Transverse colon (tissue), 4 donors: ENCODE data around the gene WIPF1. TPM values are rescaled to one million over a fixed set of nuclear protein-coding genes. Genes with fewer than 3 reads are reported as not detected.
A peak's percentile ranks its signal among the peaks of the same experiment; 100 is the strongest.

ENCODE experiments used
- DNase-seq: peaks from one replicate; pipeline ENCODE4 v3.0.0-alpha.2; 2019
- H3K27ac ChIP-seq, 4 donors: fragments of 200-600 bp; sonication (generic); 2 replicates each; pipeline ENCODE4 v1.5.1; 2016 to 2018; ENCODE audit warnings: inconsistent platforms in 4 of 4
- H3K27me3 ChIP-seq: fragments of 200-600 bp; sonication (generic); 2 replicates; pipeline ENCODE4 v1.5.1; 2017; ENCODE audit warnings: inconsistent platforms
- H3K36me3 ChIP-seq, 4 donors: fragments of 200-600 bp; sonication (generic); 2 replicates each; pipeline ENCODE4 v1.5.1; 2017 to 2019; ENCODE audit warnings: inconsistent platforms in 4 of 4
- H3K4me1 ChIP-seq, 4 donors: fragments of 200-600 bp; sonication (generic); 2 replicates each; pipeline ENCODE4 v1.5.1; 2017 to 2020; ENCODE audit warnings: inconsistent platforms in 4 of 4
- H3K4me3 ChIP-seq, 4 donors: fragments of 200-600 bp; sonication (generic); 1 replicate in 1 of 4; 2 replicates in 3 of 4; pipeline versions ENCODE4 v1.5.1 to v1.6.1; 2017 to 2019; ENCODE audit warnings: inconsistent platforms in 4 of 4
- H3K9me3 ChIP-seq, 2 donors: fragments of 200-600 bp; sonication (generic); 2 replicates each; pipeline ENCODE4 v1.5.1; 2017 to 2019; ENCODE audit warnings: inconsistent platforms in 2 of 2
- CTCF ChIP-seq, 5 experiments: fragments of 200-600 bp in 3 of 5; fragments of 450-650 bp in 2 of 5; sonication (generic) in 3 of 5; IDR thresholded peaks; 1 replicate in 2 of 5; 2 replicates in 3 of 5; pipeline ENCODE4 v1.5.1; 2016 to 2017; ENCODE audit warnings: antibody characterized with exemption in 5 of 5, inconsistent platforms in 3 of 5, mild to moderate bottlenecking in 2 of 5, moderate library complexity in 1 of 5
- EP300 ChIP-seq: sonication (generic); formaldehyde crosslinking; IDR thresholded peaks from one replicate; pipeline ENCODE4 v1.6.1; 2017; ENCODE audit warnings: antibody characterized with exemption, low read depth
- POLR2A ChIP-seq: fragments of 450-650 bp; IDR thresholded peaks from one replicate; pipeline ENCODE4 v1.6.1; 2016; ENCODE audit warnings: antibody characterized with exemption, mild to moderate bottlenecking, moderate library complexity
- POLR2AphosphoS5 ChIP-seq, 3 donors: sonication (generic); formaldehyde crosslinking; IDR thresholded peaks; one replicate each; pipeline ENCODE4 v1.6.1; 2016; ENCODE audit warnings: antibody characterized with exemption in 3 of 3
- WGBS, 2 donors: methylation state at CpG; one replicate each; pipeline ENCODE4 v1.1.5; 2018; ENCODE audit warnings: low coverage in 1 of 2; 5-methylcytosine and 5-hydroxymethylcytosine counted together
- in situ Hi-C, 4 donors: fragments of 200-750 bp; cut with MboI; loops; one replicate each; pipeline versions ENCODE4 v1.15.0 to v1.15.1; 2017; ENCODE audit warnings: low sequenced_read_pairs in 3 of 4, low pct_ligation_motif_present in 1 of 4, low pct_unique_long_range_greater_than_20kb in 1 of 4
- intact Hi-C: fragments of 100-400 bp; cut with DNase I; formaldehyde crosslinking; loops from one replicate; pipeline ENCODE4 v1.15.1; 2023; ENCODE audit warnings: low total_unique reads
- total RNA-seq, 4 donors: library from RNA; depleted of rRNA; stranded (reverse); fragments of >200 nt; gene quantifications; one replicate each; pipeline ENCODE4 v1.1.0, GENCODE V29; 2016

The WIPF1 gene
- total RNA-seq, 4 donors from 2014 or later = 8.5 to 32.6 (median 16.1) TPM

DNA sequence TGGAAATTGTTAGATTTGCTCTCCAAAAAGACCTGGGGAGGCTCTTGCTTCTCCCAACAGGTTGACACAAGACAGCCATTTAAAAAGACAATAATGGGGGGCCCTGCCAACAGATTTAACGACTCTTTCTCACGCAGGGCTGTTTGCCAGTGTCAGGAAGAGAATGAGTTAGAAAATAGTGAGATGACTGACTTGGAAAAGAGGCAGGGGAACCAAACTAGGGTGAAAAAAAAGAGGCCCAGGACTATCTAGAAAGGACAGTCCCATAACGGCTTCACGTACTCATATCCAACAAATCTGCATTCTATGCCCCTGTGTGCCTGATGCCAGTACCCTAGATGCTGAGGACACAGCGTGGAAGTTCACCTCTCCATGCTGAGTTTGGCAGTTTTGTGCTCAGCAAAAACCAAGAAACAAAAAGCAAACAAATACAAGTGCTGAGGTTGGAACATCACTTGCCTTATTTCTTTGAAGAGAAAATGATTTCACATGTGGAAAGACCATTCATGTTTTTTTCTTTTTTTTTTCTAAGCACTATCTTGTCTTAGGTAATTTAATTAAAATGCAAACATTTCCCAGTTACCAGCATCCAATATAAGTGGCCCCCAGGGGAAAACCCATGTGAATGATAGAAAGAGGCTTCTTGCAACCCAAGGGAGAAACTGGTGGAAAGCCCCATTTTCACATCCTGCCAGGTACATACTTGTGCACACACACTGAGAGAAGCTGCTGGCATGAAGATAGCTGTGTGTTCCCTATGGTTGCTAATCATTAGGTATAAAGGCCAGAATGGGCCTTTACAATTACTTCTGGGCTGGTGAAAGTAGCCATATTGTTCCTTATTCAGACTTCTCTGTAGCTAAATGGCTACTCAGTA is 10.6 kb upstream of the WIPF1 start:
- Histone ChIP-seq H3K27me3 (no peaks in the 10 kb centered on the region), H3K4me3 (no peak overlapping the region), H3K9me3 (no peaks in the 10 kb centered on the region), H3K27ac (peak overlapping the region in 3 of 4 donors; percentile 0 to 63 (median 33)), H3K36me3 (no peaks in the 10 kb centered on the region), H3K4me1 (peaks cover 17 to 51% (median 27%) of the 10 kb centered on the region in 4 donors)
- intact Hi-C loops = no loop called here
- in situ Hi-C loops = no loop called here
- DNase-seq = no peak
- TF ChIP-seq POLR2AphosphoS5 (IDR thresholded peaks at IDR 0.05) = no peak
- no peak for TF ChIP-seq EP300
- no peak for TF ChIP-seq CTCF (IDR thresholded peaks at IDR 0.05)
- no peak for TF ChIP-seq POLR2A
- 67 to 68% methylated on average over 5 of the region's 5 CpGs for WGBS, 2 donors

- Histone ChIP-seq H3K27me3 (no peaks in the 10 kb centered on the region), H3K36me3 (no peaks in the 10 kb centered on the region), H3K4me3 (no peak overlapping the region), H3K9me3 (no peaks in the 10 kb centered on the region), H3K27ac (peak overlapping the region in 3 of 4 donors; percentile 0 to 63 (median 33)), H3K4me1 (peaks cover 14 to 49% (median 24%) of the 10 kb centered on the region in 4 donors)
- intact Hi-C loops = no loop called here
- 60 to 63% methylated on average over 3 of the region's 3 CpGs for WGBS, 2 donors
- in situ Hi-C loops = no loop called here
- no peak for DNase-seq
- TF ChIP-seq POLR2AphosphoS5 (IDR thresholded peaks at IDR 0.05) (no peak), CTCF (IDR thresholded peaks at IDR 0.05) (no peak), EP300 (no peak), POLR2A (no peak)
These were observed 10.0 kb upstream of the WIPF1 start for GRCh38 chr2:174607584-174607983.

- no peak overlapping the region for H3K4me3 ChIP-seq
- peaks cover 14 to 49% (median 24%) of the 10 kb centered on the region in 4 donors for H3K4me1 ChIP-seq
- TF ChIP-seq CTCF (IDR thresholded peaks at IDR 0.05) (no peak), POLR2AphosphoS5 (IDR thresholded peaks at IDR 0.05) (peak in 2 of 3 donors; percentile 60 to 62)
- in situ Hi-C loops (no loop called here), intact Hi-C loops (no loop called here)
- no peaks in the 10 kb centered on the region for H3K9me3 ChIP-seq
- H3K36me3 ChIP-seq = no peaks in the 10 kb centered on the region
- peak overlapping the region; percentile 34 to 63 (median 47) for H3K27ac ChIP-seq
- H3K27me3 ChIP-seq = no peaks in the 10 kb centered on the region
- WGBS, 2 donors = 33 to 52% methylated on average over 1 to 3 of the region's 3 CpGs
- no peak for DNase-seq
These were observed 8.7 kb upstream of the WIPF1 start for GRCh38 chr2:174606336-174606735.

GRCh38 chr2:174605687-174606086 is 8.1 kb upstream of the WIPF1 start:
- H3K9me3 ChIP-seq = no peaks in the 10 kb centered on the region
- intact Hi-C loops (no loop called here), in situ Hi-C loops (no loop called here)
- no peaks in the 10 kb centered on the region for H3K27me3 ChIP-seq
- no peak for DNase-seq
- H3K36me3 ChIP-seq = no peaks in the 10 kb centered on the region
- peak overlapping the region in 3 of 4 donors; percentile 36 to 63 (median 58) for H3K27ac ChIP-seq
- no peak overlapping the region for H3K4me3 ChIP-seq
- TF ChIP-seq EP300 (no peak), CTCF (IDR thresholded peaks at IDR 0.05) (peak; percentile 12 to 46 (median 27)), POLR2AphosphoS5 (IDR thresholded peaks at IDR 0.05) (no peak), POLR2A (no peak)
- peaks cover 14 to 49% (median 22%) of the 10 kb centered on the region in 4 donors for H3K4me1 ChIP-seq
